K562 (cell line): Measurements from ENCODE around the gene COQ8B. TPM values are rescaled to one million over a fixed set of nuclear protein-coding genes. Genes with fewer than 3 reads are reported as not detected.

ENCODE experiments used
- CXXC5 ChIP-seq: fragments of 250-450 bp; sonication (Bioruptor Pico); IDR thresholded peaks from 2 replicates; pipeline ENCODE4 v1.8.0; 2022; ENCODE audit warnings: inconsistent platforms, mild to moderate bottlenecking, moderate library complexity
- ETV5 ChIP-seq: sonication (generic); formaldehyde crosslinking; IDR thresholded peaks from 2 replicates; pipeline ENCODE4 v1.4.0; 2020; ENCODE audit warnings: low read depth, mild to moderate bottlenecking, missing genetic modification reagents
- FOXJ3 ChIP-seq: sonication (generic); formaldehyde crosslinking; IDR thresholded peaks from 2 replicates; pipeline ENCODE4 v1.4.0; 2020; ENCODE audit warnings: mild to moderate bottlenecking, missing genetic modification reagents
- KLF16 ChIP-seq: IDR thresholded peaks from 2 replicates; pipeline ENCODE4 v1.6.1; 2016; ENCODE audit warnings: antibody characterized with exemption
- PHTF2 ChIP-seq: fragments of 250-450 bp; sonication (Bioruptor Pico); IDR thresholded peaks from 2 replicates; pipeline ENCODE4 v1.5.0; 2021; ENCODE audit warnings: mild to moderate bottlenecking
- RBM25 ChIP-seq: fragments of 200-400 bp; formaldehyde crosslinking; IDR thresholded peaks from 2 replicates; pipeline ENCODE4 v1.6.1; 2018; ENCODE audit warnings: low read length, low read depth, moderate library complexity; ENCODE audit not compliant: severe bottlenecking
- SAP30 ChIP-seq: fragments of 200-600 bp; sonication (generic); IDR thresholded peaks from 2 replicates; pipeline ENCODE4 v1.6.1; 2012; ENCODE audit warnings: borderline replicate concordance, low read depth, mild to moderate bottlenecking, moderate library complexity, low read length, control low read depth, inconsistent platforms; ENCODE audit not compliant: insufficient read depth, poor library complexity, severe bottlenecking
- SMARCE1 ChIP-seq: fragments of 450-650 bp; IDR thresholded peaks from 2 replicates; pipeline ENCODE4 v1.7.1; 2016; ENCODE audit warnings: mild to moderate bottlenecking
- ZNF143 ChIP-seq: sonication (generic); formaldehyde crosslinking; IDR thresholded peaks from 2 replicates; pipeline ENCODE4 v1.9.0; 2022; ENCODE audit warnings: mild to moderate bottlenecking, missing genetic modification reagents
- polyA plus RNA-seq, 8 experiments: library from polyadenylated mRNA; depleted of rRNA in 4 of 8; stranded (reverse) in 5 of 8; unstranded in 3 of 8; fragments of >200 nt; fragmentation: Nextera tagmentation in 2 of 8; fragmentation: Illumina TruSeq in 1 of 8; extraction: Ambion mirVana in 2 of 8; extraction: Trizol in 1 of 8; gene quantifications; 2 replicates each; pipeline versions ENCODE4 v1.2.1 to v1.2.3, GENCODE V29; 2011 to 2014; ENCODE audit warnings: inconsistent platforms in 1 of 8, missing spikeins in 1 of 8
- total RNA-seq, 7 experiments: library from RNA; depleted of rRNA in 6 of 7; stranded (reverse); fragments of >200 nt in 6 of 7; fragmentation: Illumina TruSeq in 2 of 7; extraction: Trizol in 2 of 7; gene quantifications; 2 replicates each; pipeline versions ENCODE4 v1.2.1 to v1.2.3, GENCODE V29; 2011 to 2021; ENCODE audit warnings: low replicate concordance in 1 of 7
- TF ChIP-seq, protein P1 (sequence below): fragments of 450-650 bp; IDR thresholded peaks from 2 replicates; pipeline ENCODE4 v1.6.1; 2018; ENCODE audit not compliant: partially characterized antibody
- TF ChIP-seq, protein P2 (sequence below): fragments of 450-650 bp; IDR thresholded peaks from 2 replicates; pipeline ENCODE4 v1.6.1; 2016; ENCODE audit warnings: missing biosample characterization, missing genetic modification characterization
- TF ChIP-seq, protein P3 (sequence below): fragments of 250-450 bp; sonication (Bioruptor Pico); IDR thresholded peaks from 2 replicates; pipeline ENCODE4 v1.4.0; 2020
- TF ChIP-seq, protein P4 (sequence below): fragments of 250-450 bp; sonication (Bioruptor Pico); IDR thresholded peaks from 2 replicates; pipeline ENCODE4 v1.9.0; 2021; ENCODE audit warnings: mild to moderate bottlenecking
- TF ChIP-seq, protein P5 (sequence below), 2 experiments: fragments of 450-650 bp in 1 of 2; sonication (generic) in 1 of 2; formaldehyde crosslinking in 1 of 2; IDR thresholded peaks in 1 of 2; conservative IDR thresholded peaks in 1 of 2; 2 replicates each; pipeline versions ENCODE4 v1.6.1 to v1.8.1; 2016 to 2023; ENCODE audit warnings: mild to moderate bottlenecking in 2 of 2, moderate library complexity in 2 of 2, inconsistent platforms in 1 of 2, missing genetic modification reagents in 1 of 2
- TF ChIP-seq, protein P6 (sequence below): fragments of 450-650 bp; IDR thresholded peaks from one replicate; pipeline ENCODE4 v1.6.1; 2018; ENCODE audit warnings: mild to moderate bottlenecking, moderate library complexity; ENCODE audit not compliant: partially characterized antibody

COQ8B gene
- total and polyA plus RNA-seq, 9 of the 15 experiments (the other 6 are each of a cell fraction or from before 2014, with no cell fraction given): 0.41 to 32.3 (median 12.9) TPM

DNA sequence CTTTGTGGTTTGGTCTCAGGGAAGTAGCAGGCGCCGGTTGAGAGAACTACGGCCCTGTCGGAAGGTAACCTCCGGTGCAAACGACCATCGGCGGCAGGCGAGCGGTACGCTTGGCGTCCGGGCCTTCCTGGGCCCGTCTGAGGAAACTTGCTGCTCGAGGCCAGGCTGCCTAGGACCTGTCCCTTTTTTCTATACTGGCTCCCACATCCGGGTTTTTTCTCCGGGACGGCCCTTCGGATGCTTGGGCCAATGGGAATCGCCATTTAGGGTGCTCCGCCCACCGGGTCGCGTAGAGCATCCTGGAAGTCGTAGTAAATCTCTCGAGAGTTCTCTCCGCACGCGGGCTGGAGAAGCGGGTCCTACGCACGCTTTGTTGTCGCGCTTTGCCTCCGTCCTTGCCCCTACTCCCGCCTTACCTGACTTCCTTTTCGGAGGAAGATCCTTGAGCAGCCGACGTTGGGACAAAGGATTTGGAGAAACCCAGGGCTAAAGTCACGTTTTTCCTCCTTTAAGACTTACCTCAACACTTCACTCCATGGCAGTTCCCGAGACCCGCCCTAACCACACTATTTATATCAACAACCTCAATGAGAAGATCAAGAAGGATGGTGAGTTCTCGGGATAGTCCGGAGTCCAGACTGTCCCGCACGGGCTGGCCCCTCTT lies 34.3 kb upstream of the COQ8B start, which contains the start of gene SNRPA (continued):
- TF ChIP-seq, protein P1, sequence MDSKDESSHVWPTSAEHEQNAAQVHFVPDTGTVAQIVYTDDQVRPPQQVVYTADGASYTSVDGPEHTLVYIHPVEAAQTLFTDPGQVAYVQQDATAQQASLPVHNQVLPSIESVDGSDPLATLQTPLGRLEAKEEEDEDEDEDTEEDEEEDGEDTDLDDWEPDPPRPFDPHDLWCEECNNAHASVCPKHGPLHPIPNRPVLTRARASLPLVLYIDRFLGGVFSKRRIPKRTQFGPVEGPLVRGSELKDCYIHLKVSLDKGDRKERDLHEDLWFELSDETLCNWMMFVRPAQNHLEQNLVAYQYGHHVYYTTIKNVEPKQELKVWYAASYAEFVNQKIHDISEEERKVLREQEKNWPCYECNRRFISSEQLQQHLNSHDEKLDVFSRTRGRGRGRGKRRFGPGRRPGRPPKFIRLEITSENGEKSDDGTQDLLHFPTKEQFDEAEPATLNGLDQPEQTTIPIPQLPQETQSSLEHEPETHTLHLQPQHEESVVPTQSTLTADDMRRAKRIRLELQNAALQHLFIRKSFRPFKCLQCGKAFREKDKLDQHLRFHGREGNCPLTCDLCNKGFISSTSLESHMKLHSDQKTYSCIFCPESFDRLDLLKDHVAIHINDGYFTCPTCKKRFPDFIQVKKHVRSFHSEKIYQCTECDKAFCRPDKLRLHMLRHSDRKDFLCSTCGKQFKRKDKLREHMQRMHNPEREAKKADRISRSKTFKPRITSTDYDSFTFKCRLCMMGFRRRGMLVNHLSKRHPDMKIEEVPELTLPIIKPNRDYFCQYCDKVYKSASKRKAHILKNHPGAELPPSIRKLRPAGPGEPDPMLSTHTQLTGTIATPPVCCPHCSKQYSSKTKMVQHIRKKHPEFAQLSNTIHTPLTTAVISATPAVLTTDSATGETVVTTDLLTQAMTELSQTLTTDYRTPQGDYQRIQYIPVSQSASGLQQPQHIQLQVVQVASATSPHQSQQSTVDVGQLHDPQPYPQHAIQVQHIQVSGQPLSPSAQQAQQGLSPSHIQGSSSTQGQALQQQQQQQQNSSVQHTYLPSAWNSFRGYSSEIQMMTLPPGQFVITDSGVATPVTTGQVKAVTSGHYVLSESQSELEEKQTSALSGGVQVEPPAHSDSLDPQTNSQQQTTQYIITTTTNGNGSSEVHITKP: no peak
- TF ChIP-seq CXXC5 (CRISPR knock-in tag): no peak; the same call in 1 of the 2 replicates
- TF ChIP-seq, protein P2, sequence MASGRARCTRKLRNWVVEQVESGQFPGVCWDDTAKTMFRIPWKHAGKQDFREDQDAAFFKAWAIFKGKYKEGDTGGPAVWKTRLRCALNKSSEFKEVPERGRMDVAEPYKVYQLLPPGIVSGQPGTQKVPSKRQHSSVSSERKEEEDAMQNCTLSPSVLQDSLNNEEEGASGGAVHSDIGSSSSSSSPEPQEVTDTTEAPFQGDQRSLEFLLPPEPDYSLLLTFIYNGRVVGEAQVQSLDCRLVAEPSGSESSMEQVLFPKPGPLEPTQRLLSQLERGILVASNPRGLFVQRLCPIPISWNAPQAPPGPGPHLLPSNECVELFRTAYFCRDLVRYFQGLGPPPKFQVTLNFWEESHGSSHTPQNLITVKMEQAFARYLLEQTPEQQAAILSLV: no peak
- TF ChIP-seq, protein P3, sequence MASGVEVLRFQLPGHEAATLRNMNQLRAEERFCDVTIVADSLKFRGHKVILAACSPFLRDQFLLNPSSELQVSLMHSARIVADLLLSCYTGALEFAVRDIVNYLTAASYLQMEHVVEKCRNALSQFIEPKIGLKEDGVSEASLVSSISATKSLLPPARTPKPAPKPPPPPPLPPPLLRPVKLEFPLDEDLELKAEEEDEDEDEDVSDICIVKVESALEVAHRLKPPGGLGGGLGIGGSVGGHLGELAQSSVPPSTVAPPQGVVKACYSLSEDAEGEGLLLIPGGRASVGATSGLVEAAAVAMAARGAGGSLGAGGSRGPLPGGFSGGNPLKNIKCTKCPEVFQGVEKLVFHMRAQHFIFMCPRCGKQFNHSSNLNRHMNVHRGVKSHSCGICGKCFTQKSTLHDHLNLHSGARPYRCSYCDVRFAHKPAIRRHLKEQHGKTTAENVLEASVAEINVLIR (CRISPR knock-in tag): no peak
- no peak for TF ChIP-seq FOXJ3
- TF ChIP-seq ZNF143 (CRISPR knock-in tag): peak; percentile 74
- TF ChIP-seq PHTF2 (CRISPR knock-in tag): no peak
- TF ChIP-seq RBM25: peak; percentile 2
- TF ChIP-seq, protein P4, sequence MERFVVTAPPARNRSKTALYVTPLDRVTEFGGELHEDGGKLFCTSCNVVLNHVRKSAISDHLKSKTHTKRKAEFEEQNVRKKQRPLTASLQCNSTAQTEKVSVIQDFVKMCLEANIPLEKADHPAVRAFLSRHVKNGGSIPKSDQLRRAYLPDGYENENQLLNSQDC (CRISPR knock-in tag): no peak
- TF ChIP-seq, protein P5, sequence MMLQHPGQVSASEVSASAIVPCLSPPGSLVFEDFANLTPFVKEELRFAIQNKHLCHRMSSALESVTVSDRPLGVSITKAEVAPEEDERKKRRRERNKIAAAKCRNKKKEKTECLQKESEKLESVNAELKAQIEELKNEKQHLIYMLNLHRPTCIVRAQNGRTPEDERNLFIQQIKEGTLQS (IDR thresholded peaks at IDR 0.05): no peak
- TF ChIP-seq, protein P5 (CRISPR knock-in tag; conservative IDR thresholded peaks at IDR 0.05): no peak; the same call in 1 of the 2 replicates
- 0 out of 2 replicates have a peak, but pooled peaks have one; percentile 18 for TF ChIP-seq SMARCE1
- TF ChIP-seq SAP30: no peak
- TF ChIP-seq ETV5 (CRISPR knock-in tag): no peak
- TF ChIP-seq, protein P6, sequence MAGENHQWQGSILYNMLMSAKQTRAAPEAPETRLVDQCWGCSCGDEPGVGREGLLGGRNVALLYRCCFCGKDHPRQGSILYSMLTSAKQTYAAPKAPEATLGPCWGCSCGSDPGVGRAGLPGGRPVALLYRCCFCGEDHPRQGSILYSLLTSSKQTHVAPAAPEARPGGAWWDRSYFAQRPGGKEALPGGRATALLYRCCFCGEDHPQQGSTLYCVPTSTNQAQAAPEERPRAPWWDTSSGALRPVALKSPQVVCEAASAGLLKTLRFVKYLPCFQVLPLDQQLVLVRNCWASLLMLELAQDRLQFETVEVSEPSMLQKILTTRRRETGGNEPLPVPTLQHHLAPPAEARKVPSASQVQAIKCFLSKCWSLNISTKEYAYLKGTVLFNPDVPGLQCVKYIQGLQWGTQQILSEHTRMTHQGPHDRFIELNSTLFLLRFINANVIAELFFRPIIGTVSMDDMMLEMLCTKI: no peak
- TF ChIP-seq KLF16: no peak
